HG03139 (cell line): ENCODE data around the gene RAI14.
"Not testable (repeated sequence)": the region's sequence is repeated elsewhere in the genome, so short reads cannot be mapped to it uniquely, and the experiment has no call there.

Experiments used
- ATAC-seq: cut with Tn5 transposase; IDR thresholded peaks from one replicate; pipeline ENCODE4 v1.9.1; 2021; ENCODE audit not compliant: unreplicated experiment

Gene RAI14

DNA sequence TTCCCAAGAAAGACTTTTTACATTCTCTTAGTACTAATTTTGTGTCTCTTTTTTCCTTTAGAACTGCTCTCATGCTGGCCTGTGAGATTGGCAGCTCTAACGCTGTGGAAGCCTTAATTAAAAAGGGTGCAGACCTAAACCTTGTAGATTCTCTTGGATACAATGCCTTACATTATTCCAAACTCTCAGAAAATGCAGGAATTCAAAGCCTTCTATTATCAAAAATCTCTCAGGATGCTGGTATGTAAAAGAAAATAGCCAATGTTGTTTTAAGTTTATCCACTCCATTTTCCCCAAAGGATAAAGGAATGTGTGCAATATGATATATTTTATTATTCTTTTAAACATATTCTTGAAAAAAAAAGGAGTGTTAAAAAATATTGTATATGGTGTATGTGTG lies 155.6 kb downstream of the RAI14 start:
- no peak for ATAC-seq

DNA sequence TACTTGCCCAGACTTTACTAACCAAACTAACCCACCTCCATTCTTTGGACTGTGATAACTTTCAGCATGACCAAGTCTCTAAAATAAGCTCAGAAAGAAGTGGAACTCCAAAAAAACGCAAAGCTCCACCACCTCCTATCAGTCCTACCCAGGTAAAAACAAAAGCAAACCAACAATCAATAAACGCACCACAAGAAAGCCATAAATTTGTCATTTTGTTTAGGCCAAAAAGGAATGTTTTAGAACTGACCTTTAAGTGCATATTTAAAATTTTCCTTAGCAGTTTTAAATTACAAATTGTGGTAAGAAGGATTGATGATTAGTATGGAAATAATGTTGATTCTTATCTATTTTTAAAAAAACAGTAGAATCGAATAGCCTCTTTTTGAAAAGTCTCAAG lies 157.4 kb downstream of the RAI14 start:
- no peak for ATAC-seq

DNA sequence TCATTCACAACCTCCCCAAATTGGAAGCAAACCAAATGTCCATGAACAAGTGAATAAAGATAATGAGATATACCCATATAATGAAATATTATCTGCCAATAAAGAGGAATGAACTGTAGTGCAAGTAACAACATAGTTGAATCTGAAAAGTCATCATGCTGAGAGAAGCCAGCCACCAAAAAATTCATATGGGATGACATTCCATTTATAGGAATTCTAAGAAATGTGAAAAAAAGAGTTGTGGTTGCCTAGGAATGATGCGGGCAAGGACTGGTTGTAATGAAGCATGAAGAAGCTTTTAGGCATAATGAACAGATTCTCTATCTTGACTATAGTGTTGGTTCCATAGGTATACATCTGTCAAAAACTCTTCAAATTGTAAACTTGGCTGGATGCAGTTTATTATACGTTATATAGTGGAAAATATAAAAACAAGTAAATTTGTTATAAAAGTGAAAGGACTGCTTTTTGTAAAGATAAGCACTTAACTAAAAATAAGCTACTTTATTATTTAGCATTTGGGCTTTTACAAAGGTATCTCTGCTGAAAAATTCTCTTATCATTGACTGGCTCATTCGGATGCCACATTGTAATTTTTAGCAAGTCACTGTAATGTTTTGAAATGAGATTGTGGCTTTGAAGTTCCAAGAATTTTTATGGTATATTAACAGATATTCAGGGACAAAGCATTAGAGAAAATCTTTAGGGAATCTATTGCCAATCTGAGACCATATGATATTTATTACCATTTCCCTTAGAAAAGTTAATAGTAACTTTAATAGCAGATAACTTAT lies 161.6 kb downstream of the RAI14 start:
- ATAC-seq, result no peak

DNA sequence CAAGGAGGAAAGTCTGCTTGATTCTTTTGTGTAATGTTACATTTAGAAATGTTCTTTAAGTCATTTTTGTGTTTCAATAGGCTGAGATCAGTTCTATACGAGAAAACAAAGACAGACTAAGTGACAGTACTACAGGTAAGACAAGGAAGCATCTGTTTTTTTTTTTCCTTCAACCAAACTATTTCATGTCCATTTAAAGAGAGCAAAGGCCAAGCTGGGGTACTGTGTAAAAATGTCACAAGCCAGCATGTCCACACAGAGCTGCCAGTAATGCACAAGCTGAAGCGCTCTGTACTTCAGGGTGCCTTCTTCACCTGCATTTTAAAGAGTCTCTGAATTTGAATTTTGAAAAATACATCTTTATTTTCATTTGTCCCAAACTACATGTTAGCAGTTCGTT lies 162.6 kb downstream of the RAI14 start:
- ATAC-seq, result no peak

DNA sequence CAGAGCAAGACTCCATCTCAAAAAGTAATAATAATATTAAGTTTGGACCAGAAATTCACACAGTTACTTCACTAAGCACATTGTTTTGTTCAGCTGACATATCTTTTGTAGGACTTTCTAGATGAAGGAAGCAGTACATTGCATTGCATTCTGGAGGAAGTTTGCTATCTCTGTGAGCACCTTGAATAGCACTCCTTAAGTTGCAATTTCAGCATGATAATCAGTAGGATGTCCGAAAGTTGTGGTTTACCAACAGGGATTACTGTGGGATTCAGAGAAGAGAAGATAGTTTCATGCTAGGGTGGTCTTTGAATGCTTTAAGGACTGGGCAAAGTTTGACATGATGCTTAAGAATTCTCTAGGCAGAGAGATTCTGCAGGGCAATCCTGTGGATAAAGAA lies 164.5 kb downstream of the RAI14 start:
- no peak for ATAC-seq

DNA sequence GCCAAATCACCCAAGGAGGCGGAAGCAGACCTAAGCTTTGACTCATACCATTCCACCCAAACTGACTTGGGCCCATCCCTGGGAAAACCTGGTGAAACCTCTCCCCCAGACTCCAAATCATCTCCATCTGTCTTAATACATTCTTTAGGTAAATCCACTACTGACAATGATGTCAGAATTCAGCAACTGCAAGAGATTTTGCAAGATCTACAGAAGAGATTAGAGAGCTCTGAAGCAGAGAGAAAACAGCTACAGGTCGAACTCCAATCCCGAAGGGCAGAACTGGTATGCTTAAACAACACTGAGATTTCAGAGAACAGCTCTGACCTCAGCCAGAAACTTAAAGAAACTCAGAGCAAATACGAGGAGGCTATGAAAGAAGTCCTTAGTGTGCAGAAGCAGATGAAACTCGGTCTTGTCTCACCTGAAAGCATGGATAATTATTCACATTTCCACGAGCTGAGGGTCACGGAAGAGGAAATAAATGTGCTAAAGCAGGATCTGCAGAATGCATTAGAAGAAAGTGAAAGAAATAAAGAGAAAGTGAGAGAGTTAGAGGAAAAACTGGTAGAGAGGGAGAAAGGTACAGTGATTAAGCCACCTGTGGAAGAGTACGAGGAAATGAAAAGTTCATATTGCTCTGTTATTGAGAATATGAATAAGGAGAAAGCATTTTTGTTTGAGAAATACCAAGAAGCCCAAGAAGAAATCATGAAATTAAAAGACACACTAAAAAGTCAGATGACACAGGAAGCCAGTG lies 167.0 kb downstream of the RAI14 start:
- ATAC-seq, result no peak

DNA sequence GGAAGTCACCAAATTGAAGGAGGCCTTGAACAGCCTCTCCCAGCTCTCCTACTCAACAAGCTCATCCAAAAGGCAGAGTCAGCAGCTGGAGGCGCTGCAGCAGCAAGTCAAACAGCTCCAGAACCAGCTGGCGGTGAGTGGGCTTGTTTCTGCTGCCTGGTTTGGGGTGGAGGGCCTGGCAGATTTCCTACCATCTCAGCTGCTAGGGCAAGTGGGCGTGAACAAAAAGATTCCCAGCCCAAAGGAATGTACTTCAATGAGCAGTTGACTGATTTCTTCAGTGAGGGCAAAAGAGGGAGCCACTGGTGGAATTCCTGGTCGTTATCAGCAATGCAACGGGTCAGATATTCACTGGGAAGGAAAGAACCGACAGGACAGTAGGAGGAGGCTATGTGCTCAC lies 170.2 kb downstream of the RAI14 start:
- ATAC-seq, result no peak

DNA sequence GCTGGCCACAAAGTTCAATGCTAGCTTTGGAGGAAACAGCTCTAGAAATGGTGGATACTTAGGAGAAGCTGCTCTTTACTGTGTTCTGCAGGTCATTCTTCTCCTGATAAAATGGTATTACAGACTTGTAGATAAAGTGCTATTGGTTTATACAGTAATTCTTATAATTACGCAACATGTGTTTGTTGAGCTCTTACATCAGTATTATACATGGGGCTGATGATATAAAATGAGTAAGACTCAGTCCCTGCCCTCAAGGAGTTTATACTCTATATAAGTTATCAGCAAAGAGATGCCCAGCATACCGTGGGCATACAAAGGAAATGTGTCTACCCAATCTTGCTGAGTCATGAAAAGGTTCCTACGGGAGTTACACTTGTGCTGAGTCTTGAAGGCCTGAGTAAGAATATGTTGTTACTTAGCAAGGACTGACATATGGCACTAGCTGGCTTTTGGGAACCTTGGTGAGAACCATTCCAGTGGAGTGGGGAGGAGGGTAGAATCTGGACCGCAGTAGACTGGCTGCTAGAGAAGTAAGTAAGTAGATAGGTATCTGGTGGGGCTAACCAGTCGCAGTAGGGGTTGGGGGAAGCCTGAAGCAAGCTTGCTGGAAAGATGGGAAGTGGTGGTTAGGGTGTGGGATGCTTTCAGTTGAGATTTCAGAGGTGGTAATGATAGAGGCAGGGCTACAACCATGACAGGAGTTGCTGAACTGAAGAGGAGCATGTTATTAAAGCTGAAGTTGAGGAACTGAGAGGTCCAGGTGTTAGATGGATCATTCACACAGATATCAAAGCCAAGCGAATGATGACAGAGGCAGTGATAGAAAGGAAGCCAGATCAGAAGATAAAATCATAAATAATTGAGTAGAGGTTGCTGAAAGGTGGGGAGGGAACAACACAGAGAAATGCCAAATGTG lies 171.7 kb downstream of the RAI14 start:
- no peak for ATAC-seq

DNA sequence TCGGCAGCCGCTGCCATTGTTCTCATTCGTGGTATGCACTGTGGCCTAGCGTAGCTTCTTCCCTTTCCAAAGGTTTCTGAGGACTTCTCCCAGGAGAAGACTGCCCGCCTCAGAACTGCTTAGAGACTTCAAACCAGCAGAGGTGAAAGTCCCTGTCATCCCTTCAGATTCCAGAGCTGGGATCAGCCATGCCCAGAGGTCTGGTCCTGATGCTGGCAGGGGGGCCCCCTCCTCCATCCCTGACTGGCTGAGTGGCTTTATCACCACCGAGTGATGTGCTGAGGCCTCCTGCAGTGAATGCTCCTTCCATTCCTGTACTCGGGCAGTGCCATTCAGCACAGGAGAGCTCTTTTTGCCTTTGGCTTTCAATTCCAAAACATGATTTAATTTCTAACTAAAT lies 174.7 kb downstream of the RAI14 start:
- not testable (repeated sequence) for ATAC-seq

DNA sequence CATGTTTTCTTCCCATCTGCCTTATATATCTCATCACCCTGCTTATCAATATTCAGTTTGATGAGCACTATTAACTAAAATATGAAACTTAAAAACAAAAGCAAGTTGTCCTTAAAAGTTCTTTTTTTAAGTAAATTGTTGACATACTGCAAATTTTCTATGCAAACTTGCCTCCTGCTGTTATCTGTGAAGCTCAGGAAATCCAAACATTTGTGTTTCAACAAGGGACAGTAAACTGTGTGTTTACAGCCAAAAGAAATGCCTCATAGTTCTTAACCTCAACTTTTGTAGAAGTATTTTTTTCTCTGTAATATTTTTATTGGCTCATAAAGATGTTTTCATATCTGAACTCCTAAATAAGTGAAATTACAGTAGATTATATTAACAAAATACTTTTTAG lies 175.2 kb downstream of the RAI14 start:
- no peak for ATAC-seq

DNA sequence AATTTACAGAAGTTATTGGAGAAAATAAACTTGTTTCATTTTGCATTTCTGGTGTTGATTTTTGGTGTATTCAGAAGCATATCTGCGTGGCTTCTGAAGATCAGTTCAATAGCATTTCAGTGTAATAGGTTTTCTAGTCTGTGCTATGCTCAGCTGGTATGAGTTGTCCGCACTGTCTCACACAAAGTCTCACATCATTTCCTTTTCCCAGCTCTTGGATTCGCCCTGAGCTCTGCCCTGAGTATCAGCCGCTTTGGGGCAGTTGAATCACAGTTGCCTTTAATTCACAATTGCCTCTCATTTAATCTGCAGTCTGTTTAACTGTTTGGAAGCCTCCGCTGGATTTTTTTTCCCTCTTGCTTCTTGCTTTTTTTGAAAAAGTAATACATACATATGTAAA lies 176.4 kb downstream of the RAI14 start:
- no peak for ATAC-seq

DNA sequence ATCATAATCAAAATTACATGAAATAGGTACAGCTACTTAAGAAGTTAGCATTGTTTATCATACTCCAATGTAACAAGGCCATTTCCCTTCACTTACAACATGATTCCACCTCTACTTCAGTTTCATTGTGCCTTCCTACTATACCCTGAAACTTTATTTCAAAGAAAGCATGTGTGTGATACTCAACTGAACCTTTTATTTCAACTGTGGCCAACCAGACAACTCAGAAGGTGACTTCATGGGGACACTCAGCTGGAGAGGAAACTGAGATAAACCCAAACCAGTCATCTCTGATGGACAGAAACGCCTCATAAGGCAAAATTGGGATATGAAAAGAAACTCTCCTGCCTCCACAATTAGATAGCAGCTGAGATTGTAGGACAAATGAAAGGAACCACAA lies 177.0 kb downstream of the RAI14 start:
- no peak for ATAC-seq

DNA sequence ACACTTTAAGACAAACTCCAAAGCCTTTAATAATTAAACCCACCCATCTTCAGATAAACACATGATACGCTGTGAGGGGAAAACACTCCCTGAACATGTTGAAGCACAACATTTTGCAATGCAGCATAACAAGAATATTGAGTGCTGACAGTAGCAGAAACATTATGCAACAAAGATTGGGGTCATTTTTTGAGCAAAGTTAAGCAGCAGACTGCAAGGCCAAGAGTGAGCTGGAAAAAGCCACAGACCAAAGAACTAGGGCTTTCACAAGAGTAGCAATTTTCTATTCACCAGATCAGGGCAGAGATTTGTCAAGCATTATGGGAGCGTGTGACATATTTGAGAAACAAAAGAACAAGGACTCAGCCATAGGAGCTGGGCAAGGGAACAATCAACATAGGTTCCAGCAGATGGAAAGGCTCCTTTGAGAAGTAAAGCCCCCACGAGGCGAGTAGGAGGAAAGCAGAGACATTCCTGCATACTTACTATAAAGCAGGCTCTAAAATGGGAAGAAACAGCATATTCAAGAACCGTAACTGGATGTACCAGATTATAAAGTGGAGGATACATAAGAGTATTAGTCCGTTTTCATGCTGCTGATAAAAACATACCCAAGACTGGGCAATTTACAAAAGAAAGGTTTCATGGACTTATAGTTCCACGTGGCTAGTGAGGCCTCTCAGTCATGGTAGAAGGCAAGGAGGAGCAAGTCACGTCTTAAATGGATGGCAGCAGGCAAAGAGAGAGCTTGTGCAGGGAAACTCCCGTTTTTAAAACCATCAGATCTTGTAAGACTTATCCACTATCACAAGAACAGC lies 178.1 kb downstream of the RAI14 start:
- no peak for ATAC-seq

DNA sequence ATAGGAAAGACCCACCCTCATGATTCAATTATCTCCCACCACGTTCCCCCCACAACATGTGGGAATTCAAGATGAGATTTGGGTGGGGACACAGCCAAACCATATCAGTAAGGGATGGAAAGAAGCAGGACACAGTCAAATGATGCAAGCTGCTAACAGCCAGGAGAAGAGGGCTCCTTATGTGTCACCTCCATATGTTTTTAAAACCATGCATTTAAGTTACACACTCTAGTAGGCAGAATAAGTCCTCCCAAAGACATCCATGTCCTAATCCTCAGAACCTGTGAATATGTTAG lies 178.6 kb downstream of the RAI14 start:
- ATAC-seq, result no peak

DNA sequence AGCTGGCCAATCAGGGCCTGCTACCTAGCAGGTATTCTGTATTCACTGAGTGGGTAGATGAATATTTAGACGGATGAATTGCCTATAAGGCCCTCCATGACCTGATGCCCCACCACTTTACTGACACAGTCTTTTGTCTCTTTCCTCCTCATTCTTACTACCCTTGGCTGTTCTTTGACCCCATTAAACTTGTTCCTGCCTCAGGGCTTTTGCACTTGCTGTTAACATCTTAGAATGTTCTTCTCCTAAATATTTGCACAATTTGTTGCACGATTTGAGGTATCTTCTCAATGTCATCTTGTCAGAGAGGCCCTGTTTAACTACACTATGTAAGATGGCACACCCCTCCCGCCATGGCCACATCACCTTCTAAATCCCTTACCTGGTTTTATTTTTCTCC lies 179.5 kb downstream of the RAI14 start:
- no peak for ATAC-seq

DNA sequence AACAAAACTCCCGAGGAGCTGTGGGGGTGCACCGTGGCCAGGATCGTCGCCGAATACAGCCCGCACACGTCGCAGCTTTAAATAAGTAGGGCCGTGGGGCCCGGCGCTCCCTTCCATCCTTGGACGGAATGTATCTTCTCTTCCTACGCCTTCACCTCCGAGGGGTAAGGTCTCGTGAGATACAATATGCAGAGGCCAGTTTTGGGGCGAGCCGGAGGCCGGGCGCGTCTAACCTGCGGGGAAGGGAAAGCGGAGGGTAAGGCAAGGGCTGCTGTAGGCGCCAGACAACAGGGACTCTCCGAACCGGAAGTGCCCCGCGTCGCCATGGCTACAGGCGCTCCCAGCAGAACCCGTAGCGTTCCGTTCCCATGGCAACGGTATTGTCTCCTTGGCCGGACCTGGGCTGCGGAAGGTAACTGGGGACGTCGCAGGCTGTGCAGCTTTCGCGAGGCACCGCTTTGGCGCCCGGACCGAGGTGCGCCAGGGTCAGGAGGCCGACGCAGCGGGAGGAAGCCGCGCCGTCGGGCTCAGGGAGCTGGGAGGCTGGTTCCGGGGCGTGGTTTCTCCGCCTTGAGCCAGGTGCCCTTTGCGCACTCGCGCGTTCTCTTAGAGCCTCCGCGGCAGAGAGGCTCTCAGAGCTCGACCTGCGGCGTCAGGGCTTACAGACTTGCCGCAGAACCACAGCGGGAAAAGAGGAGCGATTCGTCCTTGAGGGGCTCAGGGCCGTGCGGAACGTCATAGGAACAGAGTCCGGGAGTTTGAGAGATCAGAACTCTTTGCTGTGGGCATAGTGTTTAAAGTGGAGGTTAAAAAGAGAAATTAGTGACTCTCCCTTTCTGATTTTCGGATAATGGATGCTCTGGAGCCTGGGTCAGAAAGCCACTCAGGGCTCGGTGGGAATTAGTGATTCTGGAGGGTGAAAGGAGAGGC lies 182.9 kb downstream of the RAI14 start, which contains the start of gene TTC23L:
TSS of gene TTC23L (plus strand) at position 380 of the 930 bp plus-strand sequence. CDS start 1,508 bp downstream, outside the sequence.
- peak; percentile 98 for ATAC-seq

DNA sequence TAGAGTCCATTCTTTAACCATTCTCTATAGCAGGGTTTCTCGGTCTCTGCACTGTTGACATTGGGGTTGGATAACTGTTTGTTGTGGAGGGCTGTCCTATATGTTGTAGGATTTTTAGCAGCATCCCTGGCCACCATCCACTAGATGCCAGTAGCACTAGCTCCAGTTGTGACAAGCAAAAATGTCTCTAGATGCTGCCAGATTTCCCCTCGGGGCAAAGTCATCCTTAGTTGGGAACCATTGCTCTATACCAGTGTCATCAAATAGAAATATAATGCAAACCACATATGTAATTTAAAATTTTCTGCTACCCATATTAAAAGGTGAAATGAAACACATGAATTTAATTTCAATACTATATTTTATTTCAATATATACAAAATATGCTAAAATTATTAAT lies 185.7 kb downstream of the RAI14 start:
- no peak for ATAC-seq

DNA sequence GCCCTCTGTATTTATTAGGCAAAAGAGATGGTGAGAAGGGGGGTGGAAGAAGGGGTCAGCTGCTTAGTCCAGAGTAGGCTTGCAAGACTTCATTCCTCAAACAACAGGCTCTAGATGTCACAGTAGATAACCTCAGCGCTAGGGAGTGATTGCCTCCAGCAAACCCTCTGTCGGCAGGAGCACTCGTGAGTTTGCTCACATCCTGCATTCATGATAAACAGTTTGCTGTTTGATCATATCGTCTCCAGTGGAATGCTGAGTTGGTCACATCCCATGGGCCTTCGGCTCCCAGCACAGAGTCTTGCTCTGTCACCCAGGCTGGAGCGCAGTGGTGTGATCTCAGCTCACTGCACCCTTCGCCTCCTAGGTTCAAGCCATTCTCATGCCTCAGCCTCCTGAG lies 186.4 kb downstream of the RAI14 start:
- ATAC-seq, result no peak

DNA sequence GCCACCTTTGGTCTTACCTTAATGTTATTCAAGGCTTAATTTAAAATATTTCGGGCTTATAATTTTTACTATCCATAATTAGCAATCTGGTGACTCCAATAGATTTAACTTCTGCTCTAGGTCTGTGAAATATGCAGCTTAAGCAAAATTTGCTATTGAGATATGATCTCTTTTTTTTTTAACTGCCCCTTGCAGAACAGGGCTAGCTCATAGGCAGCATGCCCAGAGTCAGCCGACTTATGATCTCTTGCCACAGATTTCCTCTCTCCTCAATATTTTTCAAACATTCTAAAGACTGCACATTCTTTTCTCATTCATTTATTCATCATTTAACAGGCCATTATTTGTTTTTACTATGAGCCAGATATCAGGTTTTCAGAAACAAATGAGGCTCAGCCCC lies 187.4 kb downstream of the RAI14 start:
- no peak for ATAC-seq

DNA sequence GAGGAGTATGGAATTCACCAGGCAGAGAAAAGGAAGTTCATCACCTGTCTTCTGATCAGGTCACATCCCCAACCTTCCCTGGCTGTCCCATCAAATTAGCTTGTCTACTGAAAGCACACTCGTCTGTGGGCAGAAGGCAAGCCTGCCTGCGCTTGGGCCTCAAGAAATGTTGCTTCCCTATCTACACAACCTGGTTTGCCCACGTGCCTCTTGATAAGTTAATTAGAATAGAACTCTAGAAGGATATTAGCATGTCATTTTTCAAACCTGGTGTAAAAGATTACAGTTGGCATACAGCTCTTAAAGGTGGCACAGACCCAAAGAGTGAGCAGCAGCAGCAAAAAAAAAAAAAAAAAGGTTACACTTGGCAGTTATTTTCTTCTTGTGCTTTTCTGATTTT lies 188.0 kb downstream of the RAI14 start:
- ATAC-seq, result no peak
